ENCODE measurements around the gene CFAP299. TPM values are rescaled to one million over a fixed set of nuclear protein-coding genes. Genes with fewer than 3 reads are reported as not detected.

Gene CFAP299
- total RNA-seq, 1 donor from 2014 or later, result not detected

GRCh38 chr4:80507077-80507476 is 171.5 kb downstream of the CFAP299 start:
- TF ChIP-seq CTCF (IDR thresholded peaks at IDR 0.05), result no peak
- no peaks in the 10 kb centered on the region for H3K9me3 Mint-ChIP-seq (ENCODE audit: unreplicated experiment)
- no peak for DNase-seq (ENCODE audit: extremely low spot score, unreplicated experiment)
- H3K27ac Mint-ChIP-seq (ENCODE audit: unreplicated experiment), result no peak overlapping the region
- no peaks in the 10 kb centered on the region for H3K36me3 Mint-ChIP-seq (ENCODE audit: unreplicated experiment)
- H3K4me3 Mint-ChIP-seq (ENCODE audit: unreplicated experiment), result no peak overlapping the region
- no peaks in the 10 kb centered on the region for H3K4me1 Mint-ChIP-seq (ENCODE audit: unreplicated experiment)
- H3K27me3 Mint-ChIP-seq (ENCODE audit: unreplicated experiment), result peaks cover 10% of the 10 kb centered on the region

DNA sequence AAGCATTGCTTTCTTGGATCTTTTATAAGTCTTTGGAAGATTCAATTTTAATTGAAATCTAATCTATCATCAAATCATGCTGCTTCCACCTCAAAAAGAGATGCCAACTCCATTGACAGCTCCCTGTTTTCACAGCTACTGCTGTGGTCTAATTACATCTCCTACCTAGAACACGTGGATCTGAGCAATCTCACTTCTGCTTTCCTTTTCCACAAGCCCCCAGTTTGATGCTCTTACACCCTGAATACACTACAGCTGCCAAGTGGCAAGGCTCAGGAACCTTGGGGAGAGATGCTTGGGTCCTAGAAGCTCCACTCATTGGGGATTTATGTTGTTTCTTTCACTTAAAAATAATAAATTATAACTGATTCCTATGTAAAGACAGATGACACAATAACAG is 172.0 kb downstream of the CFAP299 start:
- Mint-ChIP-seq H3K27me3 (ENCODE audit: unreplicated experiment) (peaks cover 9% of the 10 kb centered on the region), H3K4me1 (ENCODE audit: unreplicated experiment) (no peaks in the 10 kb centered on the region), H3K4me3 (ENCODE audit: unreplicated experiment) (no peak overlapping the region), H3K36me3 (ENCODE audit: unreplicated experiment) (no peaks in the 10 kb centered on the region), H3K27ac (ENCODE audit: unreplicated experiment) (no peak overlapping the region), H3K9me3 (ENCODE audit: unreplicated experiment) (no peaks in the 10 kb centered on the region)
- TF ChIP-seq CTCF (IDR thresholded peaks at IDR 0.05), result no peak
- DNase-seq (ENCODE audit: extremely low spot score, unreplicated experiment), result no peak

- no peak for DNase-seq (ENCODE audit: extremely low spot score, unreplicated experiment)
- Mint-ChIP-seq H3K27me3 (ENCODE audit: unreplicated experiment) (no peaks in the 10 kb centered on the region), H3K4me3 (ENCODE audit: unreplicated experiment) (no peak overlapping the region), H3K4me1 (ENCODE audit: unreplicated experiment) (no peaks in the 10 kb centered on the region), H3K9me3 (ENCODE audit: unreplicated experiment) (no peaks in the 10 kb centered on the region), H3K36me3 (ENCODE audit: unreplicated experiment) (no peaks in the 10 kb centered on the region), H3K27ac (ENCODE audit: unreplicated experiment) (no peak overlapping the region)
- TF ChIP-seq CTCF (IDR thresholded peaks at IDR 0.05), result no peak
Observed at GRCh38 chr4:80515496-80515895, 180.0 kb downstream of the CFAP299 start.

DNA sequence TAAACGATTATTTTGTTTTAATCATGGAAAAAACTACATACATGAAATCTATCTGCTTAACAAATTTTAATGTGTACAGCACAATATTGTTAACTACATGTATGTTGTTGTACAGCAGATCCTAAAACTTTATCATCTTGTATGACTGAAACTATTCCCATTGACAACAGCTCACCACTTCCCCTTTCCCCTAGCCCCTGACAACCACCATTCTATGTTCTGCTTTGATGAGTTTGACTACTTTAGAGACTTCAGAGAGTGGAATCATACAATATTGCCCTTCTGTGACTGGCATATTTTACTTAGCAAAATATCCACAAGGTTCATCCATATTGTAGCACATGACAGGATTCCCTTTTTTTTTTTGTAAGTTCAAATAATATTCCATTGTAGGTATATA is 185.9 kb downstream of the CFAP299 start:
- no peaks in the 10 kb centered on the region for H3K36me3 Mint-ChIP-seq (ENCODE audit: unreplicated experiment)
- no peak overlapping the region for H3K27ac Mint-ChIP-seq (ENCODE audit: unreplicated experiment)
- peaks cover 8% of the 10 kb centered on the region for H3K27me3 Mint-ChIP-seq (ENCODE audit: unreplicated experiment)
- H3K9me3 Mint-ChIP-seq (ENCODE audit: unreplicated experiment), result no peaks in the 10 kb centered on the region
- H3K4me3 Mint-ChIP-seq (ENCODE audit: unreplicated experiment), result no peak overlapping the region
- no peaks in the 10 kb centered on the region for H3K4me1 Mint-ChIP-seq (ENCODE audit: unreplicated experiment)
- no peak for TF ChIP-seq CTCF (IDR thresholded peaks at IDR 0.05)
- no peak for DNase-seq (ENCODE audit: extremely low spot score, unreplicated experiment)

GRCh38 chr4:80526697-80527096 is 191.2 kb downstream of the CFAP299 start:
- Mint-ChIP-seq H3K36me3 (ENCODE audit: unreplicated experiment) (no peaks in the 10 kb centered on the region), H3K27ac (ENCODE audit: unreplicated experiment) (no peak overlapping the region), H3K27me3 (ENCODE audit: unreplicated experiment) (peaks cover 16% of the 10 kb centered on the region), H3K4me1 (ENCODE audit: unreplicated experiment) (no peaks in the 10 kb centered on the region), H3K4me3 (ENCODE audit: unreplicated experiment) (no peak overlapping the region), H3K9me3 (ENCODE audit: unreplicated experiment) (no peaks in the 10 kb centered on the region)
- TF ChIP-seq CTCF (IDR thresholded peaks at IDR 0.05), result no peak
- DNase-seq (ENCODE audit: extremely low spot score, unreplicated experiment), result no peak
